Brain microvascular endothelial cell (primary cell): ENCODE measurements around the gene DOCK10.
A peak's percentile ranks its signal among the peaks of the same experiment; 100 is the strongest.

Source experiments
- DNase-seq: peaks from one replicate; pipeline ENCODE4 v3.0.0-alpha.2; 2020
- H3K27ac ChIP-seq: fragments of 250-450 bp; sonication (Bioruptor Pico); 2 replicates; pipeline ENCODE4 v1.5.1; 2020; ENCODE audit warnings: mild to moderate bottlenecking, moderate library complexity
- H3K27me3 ChIP-seq: fragments of 250-450 bp; sonication (Bioruptor Pico); replicated peaks from 2 replicates; pipeline ENCODE4 v1.5.1; 2020; ENCODE audit warnings: mild to moderate bottlenecking
- H3K36me3 ChIP-seq: fragments of 250-450 bp; sonication (Bioruptor Pico); replicated peaks from 2 replicates; pipeline ENCODE4 v1.5.1; 2020; ENCODE audit warnings: mild to moderate bottlenecking
- H3K4me3 ChIP-seq: 2 replicates; pipeline ENCODE4 v1.5.1; 2011; ENCODE audit warnings: low read depth, mild to moderate bottlenecking, control low read depth, low read length, moderate library complexity
- CTCF ChIP-seq: IDR thresholded peaks from 2 replicates; pipeline ENCODE4 v1.5.1; 2011; ENCODE audit warnings: low read depth, mild to moderate bottlenecking, moderate library complexity, low read length, control low read depth, inconsistent platforms; ENCODE audit errors: missing control alignments
- in situ Hi-C: cut with HindIII; loops from 2 replicates; pipeline ENCODE4 v1.10.0; 2017; ENCODE audit warnings: low sequenced_read_pairs, low pct_ligation_motif_present

Gene DOCK10

GRCh38 chr2:225017098-225017685 lies 25.1 kb downstream of the DOCK10 start:
- no peak for DNase-seq
- Histone ChIP-seq H3K4me3 (no peak overlapping the region), H3K27ac (no peak overlapping the region), H3K36me3 (no peaks in the 10 kb centered on the region), H3K27me3 (no peaks in the 10 kb centered on the region)
- no peak for TF ChIP-seq CTCF
- in situ Hi-C loops = no loop called here

DNA sequence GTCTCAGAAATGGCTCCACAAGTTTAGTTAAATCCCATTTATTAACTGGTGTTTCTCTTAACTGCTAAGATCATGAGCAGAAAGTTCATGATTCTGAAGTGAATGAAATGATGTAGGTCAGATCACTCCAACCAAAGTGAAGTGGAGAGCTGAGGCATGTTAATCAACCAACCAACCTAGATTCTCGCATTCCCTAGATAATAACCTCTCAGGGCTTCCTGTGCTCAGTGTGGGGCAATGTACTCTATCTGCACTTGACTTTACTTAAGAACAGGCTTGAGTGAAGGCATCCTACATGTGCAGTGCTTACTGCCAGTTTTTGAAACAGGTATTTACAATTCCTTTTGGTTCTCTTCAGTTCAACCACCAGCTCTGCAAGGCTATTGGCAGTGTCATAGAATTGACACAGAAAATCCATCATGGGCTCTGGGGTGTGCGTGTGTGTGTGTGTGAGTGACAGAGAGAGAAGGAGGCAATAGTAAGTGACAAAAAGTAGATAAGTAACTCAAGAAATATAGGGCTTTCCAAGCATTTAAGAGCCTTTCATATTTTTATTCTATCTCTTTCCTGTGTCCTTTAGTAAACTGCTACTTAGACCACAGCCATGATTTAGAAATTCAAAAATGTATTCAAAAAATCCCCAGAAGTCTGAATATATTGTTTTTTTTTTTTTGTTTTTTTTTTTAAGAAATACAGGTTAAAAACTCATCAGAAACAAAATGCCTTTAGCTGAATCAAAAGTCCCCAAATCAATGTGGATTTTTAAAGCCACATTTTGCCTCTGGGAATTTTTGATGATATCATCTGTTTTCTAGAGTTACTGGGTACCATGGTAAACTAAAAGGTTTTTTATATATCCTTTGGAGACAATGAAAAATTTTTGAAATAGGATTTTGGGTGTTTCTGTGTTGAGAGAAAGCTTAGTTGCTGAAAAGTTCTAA lies 28.6 kb downstream of the DOCK10 start:
- peak overlapping the region; percentile 12 for H3K27ac ChIP-seq
- peak; percentile 37 for DNase-seq
- H3K27me3 ChIP-seq = no peaks in the 10 kb centered on the region
- H3K36me3 ChIP-seq = no peaks in the 10 kb centered on the region
- TF ChIP-seq CTCF = no peak
- in situ Hi-C loops = no loop called here
- H3K4me3 ChIP-seq = no peak overlapping the region

DNA sequence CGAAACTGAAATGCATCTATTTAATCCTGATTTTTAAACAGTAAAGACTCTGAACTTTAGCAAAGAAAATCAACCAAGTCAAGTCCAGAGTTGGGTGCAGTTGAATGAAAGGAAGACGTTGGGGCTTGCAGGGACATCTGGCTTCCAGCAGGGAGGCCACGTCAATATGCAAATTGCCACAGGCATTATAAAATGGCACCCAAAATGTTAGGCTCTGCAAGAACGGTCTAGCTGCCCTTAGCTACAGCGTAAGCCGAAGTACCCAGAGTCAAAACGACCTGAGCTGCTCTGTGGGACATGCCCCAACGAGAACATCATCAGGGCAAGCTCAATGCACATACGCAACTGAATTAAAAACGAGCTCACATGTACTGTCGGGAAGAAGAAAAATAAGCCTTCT lies 30.7 kb downstream of the DOCK10 start:
- in situ Hi-C loops = no loop called here
- H3K27me3 ChIP-seq = no peaks in the 10 kb centered on the region
- TF ChIP-seq CTCF = no peak
- H3K36me3 ChIP-seq = no peaks in the 10 kb centered on the region
- DNase-seq = no peak
- no peak overlapping the region for H3K4me3 ChIP-seq
- peak overlapping the region; percentile 93 for H3K27ac ChIP-seq

DNA sequence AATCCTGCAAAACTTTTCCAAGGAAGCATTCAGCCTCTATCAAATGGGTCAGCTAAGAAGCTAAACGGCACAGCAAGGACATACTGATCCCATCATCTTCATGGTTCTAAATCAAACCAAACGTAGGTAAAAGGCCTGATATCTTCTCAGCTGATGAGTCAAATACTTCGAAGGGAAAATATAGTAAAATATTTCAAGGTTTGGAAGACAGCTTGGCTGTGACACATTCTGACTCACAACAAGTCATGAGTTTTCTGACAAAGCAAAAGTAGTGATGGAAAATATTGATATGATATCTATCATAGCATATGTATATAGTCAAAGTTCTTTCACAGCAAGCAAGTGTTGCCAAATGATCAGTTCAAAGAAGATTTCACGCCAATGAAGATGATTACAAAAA lies 31.5 kb downstream of the DOCK10 start:
- no peak overlapping the region for H3K4me3 ChIP-seq
- DNase-seq = peak; percentile 83
- no peaks in the 10 kb centered on the region for H3K36me3 ChIP-seq
- H3K27ac ChIP-seq = peak overlapping the region; percentile 93
- no peak for TF ChIP-seq CTCF
- H3K27me3 ChIP-seq = no peaks in the 10 kb centered on the region
- in situ Hi-C loops = no loop called here

GRCh38 chr2:225009768-225010167 lies 32.5 kb downstream of the DOCK10 start:
- Histone ChIP-seq H3K27me3 (no peaks in the 10 kb centered on the region), H3K36me3 (no peaks in the 10 kb centered on the region), H3K4me3 (no peak overlapping the region), H3K27ac (no peak overlapping the region)
- no peak for DNase-seq
- no peak for TF ChIP-seq CTCF
- in situ Hi-C loops = no loop called here
